AG09319 (cell line): Measurements from ENCODE around the gene TXNDC8.

Experiments
- DNase-seq: peaks from one replicate; pipeline ENCODE4 v3.0.0-alpha.2; 2010; ENCODE audit warnings: low read depth; ENCODE audit errors: extremely low read depth
- TF ChIP-seq, protein P1 (sequence below): IDR thresholded peaks from 2 replicates; pipeline ENCODE4 v1.5.1; 2011; ENCODE audit warnings: low read depth, mild to moderate bottlenecking, inconsistent platforms, low read length, moderate library complexity

The TXNDC8 gene

DNA sequence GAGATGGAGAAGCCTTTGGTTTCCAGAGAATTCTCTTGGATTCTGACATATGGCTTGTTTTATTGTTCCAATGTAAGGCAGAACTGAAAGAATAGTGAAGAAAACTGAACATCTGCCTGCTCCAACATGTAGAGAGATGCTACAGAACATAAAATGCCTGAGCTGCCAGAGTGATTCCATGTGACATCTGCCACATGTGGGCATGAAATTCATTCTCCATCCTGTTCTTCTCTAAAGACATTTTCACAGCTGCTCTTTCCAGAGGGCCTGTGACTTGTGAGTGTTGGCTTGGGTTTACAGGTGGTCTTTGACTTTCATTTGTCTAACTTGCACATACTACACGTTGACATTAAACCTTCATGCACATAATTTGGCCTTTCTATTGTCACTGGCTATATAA, 47.7 kb downstream of the TXNDC8 start:
- DNase-seq, result no peak
- TF ChIP-seq, protein P1, sequence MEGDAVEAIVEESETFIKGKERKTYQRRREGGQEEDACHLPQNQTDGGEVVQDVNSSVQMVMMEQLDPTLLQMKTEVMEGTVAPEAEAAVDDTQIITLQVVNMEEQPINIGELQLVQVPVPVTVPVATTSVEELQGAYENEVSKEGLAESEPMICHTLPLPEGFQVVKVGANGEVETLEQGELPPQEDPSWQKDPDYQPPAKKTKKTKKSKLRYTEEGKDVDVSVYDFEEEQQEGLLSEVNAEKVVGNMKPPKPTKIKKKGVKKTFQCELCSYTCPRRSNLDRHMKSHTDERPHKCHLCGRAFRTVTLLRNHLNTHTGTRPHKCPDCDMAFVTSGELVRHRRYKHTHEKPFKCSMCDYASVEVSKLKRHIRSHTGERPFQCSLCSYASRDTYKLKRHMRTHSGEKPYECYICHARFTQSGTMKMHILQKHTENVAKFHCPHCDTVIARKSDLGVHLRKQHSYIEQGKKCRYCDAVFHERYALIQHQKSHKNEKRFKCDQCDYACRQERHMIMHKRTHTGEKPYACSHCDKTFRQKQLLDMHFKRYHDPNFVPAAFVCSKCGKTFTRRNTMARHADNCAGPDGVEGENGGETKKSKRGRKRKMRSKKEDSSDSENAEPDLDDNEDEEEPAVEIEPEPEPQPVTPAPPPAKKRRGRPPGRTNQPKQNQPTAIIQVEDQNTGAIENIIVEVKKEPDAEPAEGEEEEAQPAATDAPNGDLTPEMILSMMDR, result no peak

DNA sequence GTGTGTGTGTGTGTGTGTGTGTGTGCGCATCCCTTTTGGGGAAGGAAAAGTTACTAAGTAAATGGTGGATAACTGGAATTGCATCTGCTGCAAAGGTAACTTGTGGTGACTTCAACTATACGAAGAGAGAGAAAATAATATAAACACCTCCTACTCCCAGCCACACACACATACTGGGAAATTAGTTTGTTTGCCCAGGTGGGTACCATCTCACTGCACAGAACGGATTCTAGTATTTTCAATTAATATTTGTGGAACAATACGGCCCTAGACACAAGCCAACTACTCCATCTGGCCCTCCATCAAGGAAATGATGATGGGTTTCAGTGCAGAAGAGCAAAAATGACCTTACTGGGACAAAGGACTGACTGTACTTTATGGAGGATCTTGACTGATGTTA, 49.2 kb downstream of the TXNDC8 start:
- TF ChIP-seq, protein P1, result no peak
- DNase-seq, result no peak

DNA sequence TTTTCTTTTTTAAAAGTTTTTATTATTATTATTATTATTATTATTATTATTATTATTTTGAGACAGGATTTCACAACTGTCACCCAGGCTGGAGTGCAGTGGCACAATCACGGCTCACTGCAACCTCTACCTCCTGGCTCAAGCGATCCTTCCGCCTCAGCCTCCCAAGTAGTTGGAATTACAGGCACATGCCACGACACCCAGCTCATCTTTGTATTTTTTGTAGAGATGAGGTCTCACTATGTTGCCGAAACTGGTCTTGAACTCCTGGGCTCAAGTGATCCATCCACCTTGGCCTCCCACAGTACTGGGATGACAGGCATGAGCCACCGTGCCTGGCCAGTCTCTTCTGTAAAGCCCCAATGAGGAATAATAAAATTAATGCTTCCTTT, 50.4 kb downstream of the TXNDC8 start:
- TF ChIP-seq, protein P1, result no peak
- DNase-seq, result no peak

DNA sequence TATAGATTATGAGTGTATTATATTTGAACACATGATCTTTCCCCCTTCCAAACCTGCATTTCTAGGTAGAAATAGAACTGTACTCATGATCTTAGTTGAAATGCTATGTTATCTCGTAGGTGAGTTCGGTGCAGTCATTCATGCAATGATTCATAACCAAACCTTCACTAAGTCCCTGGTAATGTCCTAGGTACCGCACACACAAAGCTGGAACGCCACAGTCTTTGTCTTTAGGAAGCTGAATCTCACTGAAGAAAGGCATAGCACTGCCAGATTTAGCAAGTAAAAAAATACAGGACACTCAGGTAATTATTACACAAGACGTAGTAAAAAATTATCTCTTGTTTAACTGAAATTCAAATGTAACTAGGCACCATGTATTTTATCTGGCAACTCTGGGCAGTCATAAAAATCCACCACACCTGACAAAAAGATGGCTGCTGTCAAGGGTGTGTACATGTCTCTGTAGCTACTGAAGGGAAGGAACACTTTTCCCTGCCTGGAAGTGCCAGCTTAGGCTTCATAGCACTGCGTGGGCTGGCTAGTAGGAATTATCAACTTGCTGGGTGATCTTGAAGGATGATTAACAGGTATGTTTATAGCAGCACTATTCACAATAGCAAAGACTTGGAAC, 53.3 kb downstream of the TXNDC8 start:
- no peak for DNase-seq

DNA sequence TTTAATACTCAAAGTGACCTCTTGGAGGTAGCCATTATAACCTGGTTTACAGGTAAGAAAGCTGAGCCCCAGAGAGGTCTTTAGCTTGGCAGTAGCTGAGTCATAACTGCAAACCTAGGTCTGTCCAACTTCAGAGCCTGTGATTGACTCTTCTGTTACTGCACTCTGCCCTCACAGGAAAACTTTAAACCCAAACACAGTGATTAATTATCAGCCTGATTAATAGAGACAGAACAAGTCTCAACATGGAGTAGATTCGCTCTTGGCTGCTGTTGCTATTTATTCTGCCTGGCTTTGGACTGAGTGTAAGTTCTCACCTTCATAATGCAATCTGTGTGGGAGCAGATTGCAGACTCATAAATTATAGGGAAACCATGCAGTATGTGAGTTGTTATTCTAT, 53.9 kb downstream of the TXNDC8 start:
- TF ChIP-seq, protein P1, result no peak

More for the DNA sequence above, 53.3 kb downstream of the TXNDC8 start:
- TF ChIP-seq, protein P1, result no peak

DNA sequence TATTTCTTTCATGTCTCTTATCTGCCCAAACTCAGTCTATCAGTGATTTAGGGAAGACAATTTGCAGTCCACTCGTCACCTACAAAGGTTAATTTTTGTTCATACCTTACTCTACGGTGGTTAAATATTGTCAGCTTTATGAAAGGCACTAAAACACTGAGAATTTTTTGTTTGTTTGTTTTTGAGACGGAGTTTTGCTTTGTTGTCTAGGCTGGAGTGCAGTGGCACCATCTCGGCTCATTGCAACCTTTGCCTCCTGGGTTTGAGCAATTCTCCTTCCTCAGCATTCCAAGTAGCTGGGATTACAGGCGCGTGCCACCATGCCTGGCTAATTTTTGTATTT, 55.0 kb downstream of the TXNDC8 start:
- TF ChIP-seq, protein P1, result no peak
- DNase-seq, result no peak

More for the DNA sequence above, 53.9 kb downstream of the TXNDC8 start:
- no peak for DNase-seq

DNA sequence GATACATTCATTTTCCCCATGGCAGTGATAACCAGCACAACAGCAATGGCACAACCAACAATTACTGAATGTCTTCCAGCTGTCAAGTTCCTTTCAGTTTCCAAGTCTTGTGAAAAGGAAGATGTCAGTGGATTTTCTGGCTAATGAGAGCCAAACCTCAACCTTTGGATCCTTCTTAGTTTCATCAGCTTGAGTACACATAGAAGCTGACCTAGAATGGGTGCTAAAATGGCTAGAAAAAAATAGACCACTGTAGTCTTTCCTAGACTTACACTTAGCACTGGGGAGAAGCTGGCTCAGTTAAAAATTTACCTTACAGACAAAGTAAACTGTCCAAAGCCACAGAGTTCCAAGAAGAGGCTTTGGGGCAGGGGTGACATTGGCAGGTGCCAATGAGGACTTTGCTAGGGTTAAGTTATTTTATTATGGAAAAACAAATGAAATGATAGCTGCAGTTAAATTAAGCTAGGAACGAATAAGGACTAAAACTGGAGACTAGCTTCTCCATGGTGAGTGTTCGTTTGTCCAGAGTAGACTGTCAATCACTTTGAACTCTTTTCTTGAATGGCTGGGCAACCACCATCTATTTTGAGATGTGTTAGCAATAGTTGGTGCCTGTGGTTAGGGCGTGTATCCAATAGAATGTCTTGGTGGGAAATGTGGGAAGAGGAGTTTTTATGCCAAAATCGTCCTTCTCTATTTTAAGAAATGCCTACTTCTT, 55.5 kb downstream of the TXNDC8 start:
- TF ChIP-seq, protein P1, result no peak
- no peak for DNase-seq
